ENCODE data around the gene HSPA1A. TPM values are rescaled to one million over a fixed set of nuclear protein-coding genes. Genes with fewer than 3 reads are reported as not detected.

The HSPA1A gene
- total RNA-seq, 1 experiment from 2014 or later = 20.3 TPM

- BruUV-seq (replicated peaks) = no TSS peak
- Mint-ChIP-seq H3K36me3 (ENCODE audit: insufficient read depth, unreplicated experiment) (peaks cover 19% of the 10 kb centered on the region), H3K27me3 (ENCODE audit: insufficient read depth, unreplicated experiment) (no peaks in the 10 kb centered on the region), H3K27ac (ENCODE audit: low read depth, unreplicated experiment) (peak overlapping the region; percentile 90), H3K4me1 (ENCODE audit: insufficient read depth, unreplicated experiment) (peaks cover 12% of the 10 kb centered on the region), H3K9me3 (ENCODE audit: unreplicated experiment) (no peaks in the 10 kb centered on the region), H3K4me3 (ENCODE audit: unreplicated experiment) (peak overlapping the region; percentile 94)
- TF ChIP-seq, protein P1, sequence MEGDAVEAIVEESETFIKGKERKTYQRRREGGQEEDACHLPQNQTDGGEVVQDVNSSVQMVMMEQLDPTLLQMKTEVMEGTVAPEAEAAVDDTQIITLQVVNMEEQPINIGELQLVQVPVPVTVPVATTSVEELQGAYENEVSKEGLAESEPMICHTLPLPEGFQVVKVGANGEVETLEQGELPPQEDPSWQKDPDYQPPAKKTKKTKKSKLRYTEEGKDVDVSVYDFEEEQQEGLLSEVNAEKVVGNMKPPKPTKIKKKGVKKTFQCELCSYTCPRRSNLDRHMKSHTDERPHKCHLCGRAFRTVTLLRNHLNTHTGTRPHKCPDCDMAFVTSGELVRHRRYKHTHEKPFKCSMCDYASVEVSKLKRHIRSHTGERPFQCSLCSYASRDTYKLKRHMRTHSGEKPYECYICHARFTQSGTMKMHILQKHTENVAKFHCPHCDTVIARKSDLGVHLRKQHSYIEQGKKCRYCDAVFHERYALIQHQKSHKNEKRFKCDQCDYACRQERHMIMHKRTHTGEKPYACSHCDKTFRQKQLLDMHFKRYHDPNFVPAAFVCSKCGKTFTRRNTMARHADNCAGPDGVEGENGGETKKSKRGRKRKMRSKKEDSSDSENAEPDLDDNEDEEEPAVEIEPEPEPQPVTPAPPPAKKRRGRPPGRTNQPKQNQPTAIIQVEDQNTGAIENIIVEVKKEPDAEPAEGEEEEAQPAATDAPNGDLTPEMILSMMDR (IDR thresholded peaks at IDR 0.05; ENCODE audit: unreplicated experiment) = peak; percentile 37
- DNase-seq (ENCODE audit: unreplicated experiment) = peak; percentile 70
- intact Hi-C loops (cut with micrococcal nuclease) = loop anchor here (1.0 to 10.0 kb wide), 5 partner anchors 35 to 149 kb away; partner anchors contain the start of genes DDAH2, NELFE, SKIC2 and VARS1
- ChIA-PET CTCF (interaction anchor here (0.6 to 1.4 kb wide), 15 partner anchors 11 to 231 kb away, joined by 3 to 6 read pairs (median 4); partner anchors contain the start of genes HSPA1A and HSPA1L), POLR2A (interaction anchor here (0.6 to 11.2 kb wide), 16 partner anchors 7 to 1142 kb away, joined by 3 to 202 read pairs (median 19); partner anchors contain the start of genes ABHD16A, BAG6, C6orf47 and CLIC1)
These were observed 14.4 kb downstream of the HSPA1A start for GRCh38 chr6:31829633-31830283.

GRCh38 chr6:31830886-31831335 is 15.6 kb downstream of the HSPA1A start:
- intact Hi-C loops (cut with micrococcal nuclease) = loop anchor here (1.0 to 10.0 kb wide), 5 partner anchors 36 to 151 kb away; partner anchors contain the start of genes DDAH2, NELFE, SKIC2 and VARS1
- Mint-ChIP-seq H3K4me3 (ENCODE audit: unreplicated experiment) (peak overlapping the region; percentile 94), H3K27ac (ENCODE audit: low read depth, unreplicated experiment) (peak overlapping the region; percentile 90), H3K27me3 (ENCODE audit: insufficient read depth, unreplicated experiment) (no peaks in the 10 kb centered on the region), H3K9me3 (ENCODE audit: unreplicated experiment) (no peaks in the 10 kb centered on the region), H3K4me1 (ENCODE audit: insufficient read depth, unreplicated experiment) (peaks cover 6% of the 10 kb centered on the region), H3K36me3 (ENCODE audit: insufficient read depth, unreplicated experiment) (peaks cover 30% of the 10 kb centered on the region)
- ChIA-PET POLR2A (interaction anchor here (0.6 to 11.2 kb wide), 18 partner anchors 8 to 1141 kb away, joined by 3 to 202 read pairs (median 12); partner anchors contain the start of genes ABHD16A, BAG6, C6orf47 and CLIC1), CTCF (interaction anchor here (0.6 to 2.0 kb wide), 12 partner anchors 12 to 433 kb away, joined by 3 to 8 read pairs (median 3); partner anchors contain the start of genes HSPA1A, HSPA1L and LSM2)
- no TSS peak for BruUV-seq (replicated peaks)
- DNase-seq (ENCODE audit: unreplicated experiment) = no peak
- TF ChIP-seq, protein P1 (IDR thresholded peaks at IDR 0.05; ENCODE audit: unreplicated experiment) = no peak

GRCh38 chr6:31831350-31832215 is 16.2 kb downstream of the HSPA1A start:
- TF ChIP-seq, protein P1 (IDR thresholded peaks at IDR 0.05; ENCODE audit: unreplicated experiment) = no peak
- CTCF ChIA-PET = interaction anchor here (0.6 to 2.0 kb wide), 10 partner anchors 12 to 434 kb away, joined by 3 to 8 read pairs (median 3); partner anchors contain the start of genes LSM2 and NEU1
- no TSS peak for BruUV-seq (replicated peaks)
- intact Hi-C loops (cut with micrococcal nuclease) = loop anchor here (2.0 to 10.0 kb wide), 3 partner anchors 37 to 123 kb away; partner anchors contain the start of genes DDAH2, NELFE, SKIC2 and VARS1
- DNase-seq (ENCODE audit: unreplicated experiment) = peak; percentile 59
- peak overlapping the region; percentile 90 for H3K27ac Mint-ChIP-seq (ENCODE audit: low read depth, unreplicated experiment)
- peaks cover 6% of the 10 kb centered on the region for H3K4me1 Mint-ChIP-seq (ENCODE audit: insufficient read depth, unreplicated experiment)
- H3K4me3 Mint-ChIP-seq (ENCODE audit: unreplicated experiment) = peak overlapping the region; percentile 94
- POLR2A ChIA-PET = interaction anchor here (0.6 to 11.2 kb wide), 16 partner anchors 9 to 1022 kb away, joined by 3 to 202 read pairs (median 19); partner anchors contain the start of genes BAG6, C6orf47, CLIC1 and CSNK2B
- peaks cover 37% of the 10 kb centered on the region for H3K36me3 Mint-ChIP-seq (ENCODE audit: insufficient read depth, unreplicated experiment)
- H3K27me3 Mint-ChIP-seq (ENCODE audit: insufficient read depth, unreplicated experiment) = no peaks in the 10 kb centered on the region
- no peaks in the 10 kb centered on the region for H3K9me3 Mint-ChIP-seq (ENCODE audit: unreplicated experiment)

Data from MCF 10A (cell line).